ENCODE data around the gene CMKLR1.

DNA sequence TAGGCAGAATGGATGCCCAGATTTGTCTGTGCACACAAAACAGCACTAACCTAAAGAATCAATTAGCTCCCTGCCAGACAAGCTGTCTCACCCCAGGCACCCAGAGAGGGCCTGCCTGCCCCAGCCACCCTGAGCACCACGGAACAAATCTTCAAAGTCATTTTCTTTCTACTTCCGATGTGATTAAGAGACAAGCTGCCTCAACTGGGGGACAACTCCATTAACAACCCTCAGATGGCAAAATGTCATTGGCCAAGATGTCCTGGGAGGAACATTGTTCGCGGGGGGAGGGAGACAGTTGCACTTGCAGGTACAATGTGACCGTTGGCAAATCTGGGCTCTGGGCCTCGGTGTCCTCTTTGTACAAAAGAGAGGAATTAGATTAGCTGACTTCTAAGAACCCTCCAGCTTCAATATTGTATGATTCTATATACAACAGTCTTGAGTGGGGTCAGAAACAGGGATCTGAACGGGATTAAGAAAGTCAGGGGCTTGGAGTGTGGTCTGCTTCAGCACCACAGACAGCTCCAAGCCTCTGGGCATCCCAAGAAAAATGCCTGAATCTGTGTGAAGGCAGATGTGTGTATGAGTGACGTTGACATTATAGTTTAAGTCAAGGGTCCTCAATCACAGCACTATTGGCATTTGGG is 42.8 kb upstream of the CMKLR1 start:
- TF ChIP-seq POLR2AphosphoS5 (IDR thresholded peaks at IDR 0.05; ENCODE audit: borderline replicate concordance, low read depth, low read length) (no peak), EZH2 (IDR thresholded peaks at IDR 0.05) (no peak)

Measured in SK-N-MC (cell line).